Right lobe of liver (tissue), 4 donors: ENCODE results near the gene ASTN1.

Experiments used
- CTCF ChIP-seq, 4 donors: fragments of 200-600 bp in 3 of 4; fragments of 450-650 bp in 1 of 4; IDR thresholded peaks; one replicate each; pipeline versions ENCODE4 v1.5.1 to v1.8.0; 2016 to 2022; ENCODE audit warnings: antibody characterized with exemption in 4 of 4, mild to moderate bottlenecking in 2 of 4
- POLR2A ChIP-seq: fragments of 450-650 bp; IDR thresholded peaks from one replicate; pipeline ENCODE4 v1.6.1; 2017; ENCODE audit warnings: antibody characterized with exemption, mild to moderate bottlenecking
- donor health status: DM: no; HTN: no; CAD: no.
- donor health status: DM: no; HTN: no; CAD: no.
- donor health status: DM: no; HTN: yes; CAD: no.

GRCh38 chr1:177011508-177011907 is 153.0 kb downstream of the ASTN1 start:
- no peak for TF ChIP-seq CTCF (IDR thresholded peaks at IDR 0.05)
- no peak for TF ChIP-seq POLR2A
